ENCODE data around the gene BEND5.

Gene BEND5

GRCh38 chr1:48776393-48777218, at the start of gene BEND5:
Gene BEND5, minus strand, starts transcription at chr1:48776891. Its CDS starts 60 bp downstream, at chr1:48776831.
- peak; percentile 91 for DNase-seq

GRCh38 chr1:48823168-48823567, 46.5 kb upstream of the BEND5 start:
- no peak for DNase-seq

DNA sequence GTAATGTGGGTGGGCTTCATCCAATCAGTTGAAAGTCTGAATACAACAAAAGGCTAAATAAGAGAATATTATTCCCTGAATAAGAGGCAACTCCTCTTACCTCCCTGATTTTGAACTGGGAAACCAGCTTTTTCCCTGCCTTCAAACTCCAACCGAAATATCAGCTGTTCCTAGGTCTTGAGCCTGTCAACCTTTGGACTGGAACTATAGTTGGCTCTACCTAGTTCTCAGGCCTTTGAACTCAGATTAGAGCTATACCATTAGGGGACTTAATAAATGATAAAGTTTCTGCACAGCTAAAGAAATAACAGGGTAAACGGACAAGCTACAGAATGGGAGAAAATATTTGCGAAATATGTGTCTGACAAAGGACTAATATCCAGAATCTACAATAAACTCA, 43.8 kb upstream of the BEND5 start:
- no peak for DNase-seq

DNA sequence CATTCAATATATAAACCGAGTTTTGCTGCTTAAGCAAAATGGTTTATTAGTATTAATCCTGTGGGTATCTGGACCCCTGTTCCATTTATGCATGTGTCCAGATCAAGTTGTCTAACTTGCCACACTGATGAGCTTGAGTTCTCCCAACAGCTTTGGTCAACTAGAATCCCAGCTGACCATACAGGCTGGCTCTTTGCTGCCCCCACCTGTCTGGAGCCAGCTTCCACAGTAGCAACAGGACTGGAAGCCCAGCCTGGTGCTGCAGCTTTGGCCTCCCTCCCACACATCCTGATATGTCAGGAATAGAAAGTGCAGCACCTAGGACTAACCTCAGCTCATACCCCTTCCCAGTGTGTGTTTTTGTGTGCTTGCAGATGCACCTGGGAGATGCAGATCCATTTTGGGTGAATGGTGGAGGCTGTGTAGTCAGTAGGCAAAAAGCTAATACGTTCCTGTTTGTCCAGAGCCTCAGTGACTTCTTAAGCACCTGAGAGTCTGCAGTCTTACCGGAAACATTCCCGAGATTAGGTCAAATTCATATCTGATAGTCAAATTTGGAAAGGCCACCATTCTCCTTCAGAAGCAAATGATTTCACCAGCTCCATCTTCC, 40.9 kb upstream of the BEND5 start:
- peak; percentile 68 for DNase-seq

GRCh38 chr1:48810740-48811139, 34.0 kb upstream of the BEND5 start:
- DNase-seq = peak; percentile 28

DNA sequence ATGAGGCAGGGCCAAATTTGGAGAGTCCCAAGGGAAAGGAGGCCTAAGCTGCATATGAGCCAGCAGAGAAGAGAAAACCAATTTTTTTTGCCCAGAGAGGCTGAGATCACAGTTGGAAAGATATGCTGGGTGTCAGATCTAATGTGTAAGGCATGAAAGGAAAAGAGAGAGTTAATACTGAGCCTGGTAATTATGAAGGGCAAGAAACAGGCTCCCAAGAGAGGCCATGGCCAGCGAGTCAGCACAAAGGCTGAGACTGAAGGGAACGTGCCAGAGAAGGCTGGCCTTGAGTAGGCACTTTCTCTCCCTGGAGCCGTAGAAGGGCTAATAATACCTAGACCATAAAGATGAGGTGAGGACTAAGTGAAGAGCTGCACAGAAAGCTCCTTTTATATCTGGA, 31.8 kb upstream of the BEND5 start:
- no peak for DNase-seq

GRCh38 chr1:48807554-48808260, 31.0 kb upstream of the BEND5 start:
- DNase-seq = peak; percentile 46

- no peak for DNase-seq
Observed at GRCh38 chr1:48803474-48803873, 26.8 kb upstream of the BEND5 start.

DNA sequence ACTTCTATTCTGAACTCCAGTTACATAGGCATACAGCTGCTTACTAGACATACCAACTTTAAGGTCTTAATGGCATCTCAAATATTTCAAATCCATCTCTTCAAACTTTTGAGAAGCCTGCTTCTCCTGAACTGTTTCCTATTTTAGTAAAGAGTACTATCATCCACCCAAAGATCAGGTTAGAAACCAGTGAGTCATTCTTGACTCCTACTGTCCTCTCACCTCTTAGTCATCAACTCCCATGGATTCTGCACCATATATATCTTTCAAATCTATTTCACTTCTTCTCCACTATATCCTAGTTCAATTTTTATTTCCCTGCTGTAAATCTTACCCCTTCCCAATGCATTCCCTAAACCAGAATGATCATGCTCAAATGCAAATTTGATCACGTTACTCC, 18.1 kb upstream of the BEND5 start:
- no peak for DNase-seq

DNA sequence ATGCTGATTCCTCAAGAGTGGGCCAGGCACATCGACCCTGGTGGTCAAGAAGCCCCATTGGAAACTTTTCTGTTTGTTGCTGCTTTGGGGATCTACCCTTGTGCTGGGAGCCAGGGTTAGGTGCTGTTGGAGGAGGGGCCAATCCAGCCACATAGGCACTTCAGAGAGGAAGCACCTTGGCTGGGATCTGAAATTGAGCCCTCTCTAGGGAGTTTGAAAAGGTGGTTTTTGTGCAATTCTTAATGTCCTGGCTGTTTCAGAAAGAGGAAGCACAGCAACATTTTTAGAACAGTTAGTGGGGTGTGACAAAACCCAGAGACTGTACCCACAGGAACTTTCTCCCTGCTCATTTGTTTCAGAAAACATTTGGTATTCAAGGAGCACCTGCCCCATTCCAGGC, 17.2 kb upstream of the BEND5 start:
- no peak for DNase-seq

- DNase-seq = no peak
Observed at GRCh38 chr1:48792961-48793360, 16.3 kb upstream of the BEND5 start.

DNA sequence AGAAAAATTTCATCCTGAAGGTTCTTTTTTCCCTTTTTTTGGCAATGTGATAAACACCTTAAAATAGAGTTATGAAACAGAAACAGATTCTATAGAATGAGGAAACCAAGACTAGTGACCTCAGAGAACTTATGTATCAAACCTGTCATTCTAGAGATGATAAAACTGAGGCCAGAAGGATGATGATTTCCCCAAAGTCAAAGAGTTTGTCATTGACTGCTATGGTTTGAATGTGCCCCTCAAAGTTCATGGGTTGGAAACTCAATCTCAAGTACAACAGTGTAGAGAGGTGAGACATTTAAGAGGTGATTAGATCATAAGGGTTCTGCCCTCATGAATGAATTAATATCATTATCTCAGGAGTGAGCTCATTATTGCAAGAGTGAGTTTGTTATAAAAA, 13.7 kb upstream of the BEND5 start:
- no peak for DNase-seq

GRCh38 chr1:48789903-48790302, 13.2 kb upstream of the BEND5 start:
- DNase-seq = no peak

GRCh38 chr1:48785869-48786268, 9.2 kb upstream of the BEND5 start:
- no peak for DNase-seq

DNA sequence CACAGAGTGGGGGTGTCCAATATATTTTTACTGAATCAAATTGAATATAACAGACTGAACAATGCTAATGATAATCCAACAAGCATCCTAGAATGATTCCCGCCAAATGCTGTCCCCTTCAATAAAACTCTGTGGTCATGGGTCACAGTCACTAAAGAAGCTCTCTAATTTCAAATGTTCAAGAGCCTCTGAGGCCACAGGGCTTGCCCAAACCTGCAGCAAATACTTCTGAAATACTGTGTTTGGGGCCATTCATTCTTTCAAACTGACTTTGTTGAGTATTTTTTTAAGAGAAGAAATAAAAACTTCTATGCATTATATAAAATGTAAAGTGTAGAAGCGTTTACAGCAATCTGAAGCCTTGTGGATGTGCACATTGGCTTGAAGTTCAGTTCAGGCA, 7.6 kb upstream of the BEND5 start:
- no peak for DNase-seq

- no peak for DNase-seq
Observed at GRCh38 chr1:48777219-48777895, 666 bp upstream of the BEND5 start.

GRCh38 chr1:48775831-48776392, 779 bp downstream of the BEND5 start:
- no peak for DNase-seq

- no peak for DNase-seq
Observed at GRCh38 chr1:48773133-48773532, 3.6 kb downstream of the BEND5 start.

- no peak for DNase-seq
Observed at GRCh38 chr1:48772211-48772610, 4.5 kb downstream of the BEND5 start.

DNA sequence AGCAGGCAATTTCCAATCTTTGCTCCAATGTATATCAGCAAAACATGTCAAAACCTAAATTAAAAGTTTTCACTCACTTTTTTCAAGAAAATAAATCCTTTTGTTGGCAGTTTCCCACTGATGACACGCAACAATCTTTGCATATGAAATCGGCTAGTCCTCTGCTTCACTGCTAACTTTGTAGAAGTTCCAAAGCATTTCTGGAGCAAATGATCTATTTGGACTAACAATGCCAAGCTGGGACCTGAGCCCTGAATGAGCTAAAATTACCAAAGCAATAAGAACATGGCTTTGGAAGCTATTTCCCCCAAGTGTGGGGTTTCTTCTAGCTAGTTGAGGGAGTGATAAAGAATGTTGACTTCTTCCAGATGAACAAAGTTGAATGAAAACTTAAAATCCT, 5.1 kb downstream of the BEND5 start:
- DNase-seq = peak; percentile 37

DNA sequence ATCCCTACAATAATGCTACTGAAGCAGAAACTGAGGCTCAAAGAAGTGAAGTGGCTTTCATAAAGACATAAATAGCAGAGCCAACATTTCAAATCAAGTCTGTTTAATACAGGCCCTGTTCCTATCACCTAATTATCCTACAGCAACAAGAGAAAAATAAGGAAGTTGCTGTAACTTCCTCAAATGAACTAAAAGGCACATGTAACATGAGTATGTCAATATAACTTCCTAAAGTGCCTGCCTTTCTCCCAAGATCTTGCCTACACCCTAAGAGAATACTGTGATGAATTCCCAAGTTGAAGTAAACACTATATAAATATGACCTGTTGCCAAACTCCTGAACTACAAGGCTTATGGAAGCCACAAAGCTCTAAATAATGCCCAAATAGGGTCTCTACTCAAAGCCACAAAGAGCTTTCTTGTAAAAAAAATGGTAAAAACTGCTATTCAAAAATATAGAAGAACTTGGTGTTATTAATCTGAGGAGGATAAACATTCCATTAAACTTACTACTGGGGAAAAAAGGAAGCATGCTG, 8.6 kb downstream of the BEND5 start:
- DNase-seq = no peak

DNA sequence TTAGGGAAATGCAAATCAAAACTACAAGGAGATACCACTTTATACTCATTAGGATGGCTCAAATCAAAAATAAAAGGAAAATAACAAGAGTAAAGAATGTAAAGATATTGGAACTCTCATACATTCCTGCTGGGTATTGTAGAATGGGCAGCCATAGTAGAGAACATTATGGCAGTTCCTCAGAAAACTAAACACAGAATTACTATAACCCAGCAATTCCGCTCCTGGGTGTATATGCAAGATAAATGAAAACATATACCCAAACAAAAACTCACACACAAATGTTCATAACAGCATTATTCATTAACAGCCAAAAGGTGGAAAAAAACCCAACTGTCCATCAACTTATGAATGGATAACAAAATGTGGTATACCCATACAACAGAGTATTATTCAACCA, 11.4 kb downstream of the BEND5 start:
- no peak for DNase-seq

DNA sequence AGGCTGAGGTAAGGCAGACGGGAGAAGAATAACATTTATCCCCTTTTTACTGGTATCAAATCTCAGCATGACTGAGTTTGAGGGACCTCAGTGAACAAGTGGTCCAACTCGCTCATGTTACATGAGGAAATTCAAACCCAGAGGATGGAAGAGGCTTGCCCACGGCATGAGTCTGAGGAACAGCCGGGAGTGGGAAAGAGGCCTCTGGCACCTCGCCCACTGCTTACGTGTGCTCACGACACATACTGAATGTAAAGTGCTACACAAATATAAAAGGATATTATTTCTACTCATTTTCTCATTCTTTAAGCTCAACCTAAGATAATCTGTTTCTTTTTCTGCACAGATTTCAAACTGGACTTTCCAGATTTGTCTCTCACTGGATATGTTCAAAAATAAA, 14.7 kb downstream of the BEND5 start:
- DNase-seq = no peak
